Stimulated activated CD4-positive, alpha-beta T cell treated with anti-CD3 and anti-CD28 coated beads, Interleukin-15, amount 100 ng/mL, for 1 hour (primary cell): ENCODE measurements around the gene OPTN.
"Not testable (repeated sequence)": the region's sequence is repeated elsewhere in the genome, so short reads cannot be mapped to it uniquely, and the experiment has no call there.

ENCODE experiments used
- DNase-seq, 2 donors: peaks; one replicate each; pipeline ENCODE4 v3.0.0-alpha.2; 2020; ENCODE audit warnings: low read depth in 1 of 2, low spot score in 1 of 2

Gene OPTN

DNA sequence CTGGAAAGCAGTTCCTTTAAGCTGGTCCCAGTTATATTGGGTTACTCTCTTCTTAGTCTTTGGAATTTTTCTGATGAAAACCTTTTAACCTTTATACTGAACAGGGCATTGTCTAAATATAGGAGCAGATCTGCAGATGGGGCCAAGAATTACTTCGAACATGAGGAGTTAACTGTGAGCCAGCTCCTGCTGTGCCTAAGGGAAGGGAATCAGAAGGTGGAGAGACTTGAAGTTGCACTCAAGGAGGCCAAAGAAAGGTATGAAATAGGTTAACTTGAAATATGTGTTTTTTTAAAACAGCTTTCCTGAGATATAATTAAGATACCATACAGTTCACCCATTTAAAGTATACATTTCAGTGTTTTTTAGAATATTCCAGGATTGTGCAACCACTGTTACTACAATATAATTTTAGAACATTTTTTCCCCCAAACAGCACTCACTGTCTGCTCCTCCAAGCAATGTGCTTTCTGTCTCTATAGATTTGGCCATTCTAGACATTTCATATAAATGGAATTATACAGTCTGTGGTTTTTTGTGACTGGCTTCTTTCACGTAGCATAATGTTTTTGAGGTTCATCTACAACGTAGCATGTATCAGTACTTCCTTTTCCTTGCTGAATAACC is 18.9 kb downstream of the OPTN start:
- DNase-seq, result no peak

DNA sequence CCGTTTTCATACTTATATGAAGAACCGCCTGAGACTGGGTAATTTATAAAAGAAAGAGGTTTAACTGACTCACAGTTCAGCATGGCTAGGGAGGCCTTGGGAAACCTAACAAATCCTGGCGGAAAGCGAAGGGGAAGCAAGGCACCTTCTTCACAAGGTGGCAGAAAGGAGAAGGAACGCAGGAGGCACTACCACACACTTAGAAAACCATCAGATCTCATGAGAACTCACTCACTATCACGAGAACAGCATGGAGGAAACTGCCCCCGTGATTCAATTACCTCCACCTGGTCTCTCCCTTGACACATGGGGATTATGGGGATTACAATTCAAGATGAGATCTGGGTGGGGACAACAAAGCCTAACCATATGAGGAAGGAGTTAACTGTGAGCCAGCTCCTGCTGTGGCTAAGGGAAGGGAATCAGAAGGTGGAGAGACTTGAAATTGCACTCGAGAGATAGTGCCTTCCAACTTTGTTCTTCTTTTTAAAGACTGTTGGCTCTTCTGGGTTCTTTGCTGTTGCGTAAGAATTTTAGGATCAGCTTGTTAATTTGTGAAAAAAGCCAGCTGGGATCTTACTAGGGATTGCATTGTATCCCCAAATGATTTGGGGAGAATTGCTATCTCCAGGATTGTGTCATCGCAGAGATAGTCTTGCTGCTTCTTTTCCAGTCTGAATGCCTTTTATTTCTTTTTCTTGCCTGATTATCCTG is 21.0 kb downstream of the OPTN start:
- DNase-seq, result no peak

DNA sequence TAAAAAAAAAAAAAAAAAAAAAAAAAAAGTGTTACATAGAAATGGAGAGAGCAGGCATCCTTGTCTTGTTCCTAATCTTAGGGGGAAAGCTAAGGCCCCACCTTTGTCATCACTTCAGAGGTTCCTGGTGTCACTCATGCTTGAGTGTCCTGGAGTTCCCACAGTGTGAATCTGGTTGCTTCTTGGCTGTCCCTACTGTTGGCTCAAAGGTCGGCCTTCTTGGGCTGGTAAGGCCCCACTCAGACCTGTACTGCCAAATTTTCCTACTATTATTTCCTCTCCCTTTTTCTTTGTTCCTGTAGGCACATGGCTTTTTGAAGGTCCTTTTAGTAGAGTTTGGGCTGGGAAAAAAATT is 21.5 kb downstream of the OPTN start:
- DNase-seq, result no peak

DNA sequence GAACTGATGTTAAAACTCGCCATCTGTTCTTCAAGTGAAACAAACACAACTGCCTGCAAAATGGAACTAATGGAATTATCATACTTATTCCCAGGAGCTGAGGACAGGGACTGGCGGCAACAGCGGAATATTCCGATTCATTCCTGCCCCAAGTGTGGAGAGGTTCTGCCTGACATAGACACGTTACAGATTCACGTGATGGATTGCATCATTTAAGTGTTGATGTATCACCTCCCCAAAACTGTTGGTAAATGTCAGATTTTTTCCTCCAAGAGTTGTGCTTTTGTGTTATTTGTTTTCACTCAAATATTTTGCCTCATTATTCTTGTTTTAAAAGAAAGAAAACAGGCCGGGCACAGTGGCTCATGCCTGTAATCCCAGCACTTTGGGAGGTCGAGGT is 36.7 kb downstream of the OPTN start:
- no peak for DNase-seq

DNA sequence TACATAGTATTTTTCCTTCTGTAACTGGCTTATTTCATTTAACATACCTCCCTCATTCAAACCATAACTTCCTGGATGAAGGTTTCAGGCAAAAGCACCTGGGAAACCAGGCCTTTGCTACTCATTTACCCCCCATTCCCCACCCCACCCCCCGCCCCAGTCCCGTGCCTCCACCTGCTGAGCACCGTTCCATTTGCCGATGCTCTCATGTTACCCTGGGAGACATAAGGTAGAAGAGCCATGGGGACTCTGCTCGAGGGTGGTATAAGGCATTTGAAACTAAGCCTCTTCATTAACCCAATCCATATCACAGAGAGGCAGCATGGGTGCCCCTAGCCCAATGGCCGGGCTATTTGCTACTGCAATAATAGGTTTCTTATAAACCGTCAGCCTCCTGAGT is 39.2 kb downstream of the OPTN start:
- DNase-seq, result no peak

DNA sequence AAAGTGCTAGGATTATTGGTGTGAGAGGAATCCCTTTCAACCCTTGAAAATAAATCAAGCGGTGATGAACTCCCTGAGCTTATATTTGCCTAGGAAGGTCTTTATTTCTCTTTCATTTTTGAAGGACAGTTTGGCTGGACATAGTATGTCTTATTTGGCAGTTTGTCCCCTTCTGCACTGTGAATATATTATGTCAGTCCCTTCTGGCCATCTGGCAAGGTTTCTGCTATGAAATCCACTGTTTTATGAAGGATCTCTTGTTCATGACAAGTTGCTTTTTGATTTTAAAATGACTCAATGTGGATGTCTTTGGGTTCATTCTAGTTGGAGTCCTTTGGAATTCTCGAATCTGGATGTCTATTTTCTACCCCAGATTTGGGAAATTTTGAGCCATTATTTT is 39.7 kb downstream of the OPTN start:
- no peak for DNase-seq

DNA sequence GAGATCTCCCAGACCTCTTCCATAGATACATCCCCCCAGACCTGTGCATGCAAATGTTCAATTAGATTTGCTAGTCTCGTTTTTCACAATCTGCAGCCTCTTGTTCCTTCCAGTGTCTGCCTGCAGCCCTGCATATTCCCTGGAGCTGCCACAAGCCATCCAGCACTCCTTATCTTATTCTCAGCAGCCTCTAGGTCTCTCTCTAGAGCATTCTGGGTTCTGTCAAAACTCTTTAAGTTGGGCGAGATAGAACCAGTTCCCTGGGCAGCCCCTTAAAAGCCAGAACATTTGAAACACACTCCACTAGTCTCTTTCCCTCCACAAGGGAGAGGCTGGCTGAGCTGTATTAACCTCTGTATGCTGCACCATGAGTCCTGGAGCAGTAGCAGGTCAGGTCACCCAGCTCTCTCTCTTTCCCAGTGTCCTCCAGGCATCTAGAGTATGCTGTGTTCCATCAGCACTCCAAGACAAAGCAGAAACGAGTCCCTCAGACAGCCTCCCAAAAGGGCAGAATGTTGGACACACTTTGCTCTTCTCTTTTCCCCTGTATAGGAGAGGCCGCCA is 40.7 kb downstream of the OPTN start:
- DNase-seq, result no peak

DNA sequence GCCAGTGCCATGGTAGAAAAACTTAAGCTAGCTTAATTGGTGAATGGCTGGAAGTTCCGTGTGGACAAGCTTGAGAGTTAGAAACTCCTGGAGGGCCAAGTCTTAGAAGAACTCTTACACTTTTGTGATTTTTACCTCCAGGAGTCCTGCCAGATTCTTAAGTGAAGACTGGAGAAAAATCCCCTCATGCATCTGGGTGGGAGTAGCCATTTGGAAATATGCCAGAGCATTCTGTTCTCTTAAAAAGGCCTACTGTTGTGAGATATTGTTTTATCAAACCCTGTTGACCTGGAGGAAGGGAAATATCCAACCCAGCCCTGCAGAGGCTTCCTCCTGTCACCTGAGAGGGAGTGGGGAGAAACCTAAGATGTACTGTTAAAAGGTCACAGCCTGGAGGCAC is 43.8 kb downstream of the OPTN start:
- no peak for DNase-seq

DNA sequence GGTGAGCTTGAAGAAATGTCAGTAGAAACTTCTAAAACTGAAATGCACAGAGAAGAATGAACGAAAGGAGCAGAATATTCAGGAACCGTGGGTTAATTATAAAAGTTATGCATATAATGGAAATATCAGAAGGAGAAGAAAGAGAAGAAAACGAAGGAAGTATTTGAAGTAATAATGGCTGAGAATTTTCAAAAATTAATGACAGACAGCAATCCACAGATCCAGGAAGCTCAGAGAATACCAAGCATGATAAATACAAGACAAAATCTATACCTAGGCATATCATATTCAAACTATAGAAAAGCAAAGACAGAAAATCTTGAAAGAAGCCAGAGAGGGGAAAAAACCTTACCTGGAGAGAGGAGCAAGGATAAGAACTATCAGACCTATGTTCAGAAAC is 44.9 kb downstream of the OPTN start:
- DNase-seq, result no peak

DNA sequence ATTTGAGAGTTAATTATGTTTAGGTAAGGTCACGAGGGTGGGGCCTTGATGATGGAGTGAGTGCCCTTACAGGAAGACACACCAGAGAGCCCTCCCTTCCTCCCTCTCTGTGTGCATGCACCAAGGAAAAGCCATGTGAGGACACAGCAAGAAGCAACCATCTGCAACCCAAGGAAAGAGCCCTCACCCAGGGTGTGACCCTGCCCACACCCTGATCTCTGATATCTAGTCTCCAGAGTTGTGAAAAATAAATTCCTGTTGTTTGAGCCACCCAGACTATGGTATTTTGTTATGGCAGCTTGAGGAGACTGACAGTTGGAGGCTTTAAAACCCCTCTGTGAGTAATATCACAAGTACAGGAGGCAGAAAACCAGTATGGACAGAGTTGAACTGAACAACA is 46.4 kb downstream of the OPTN start:
- DNase-seq, result no peak

DNA sequence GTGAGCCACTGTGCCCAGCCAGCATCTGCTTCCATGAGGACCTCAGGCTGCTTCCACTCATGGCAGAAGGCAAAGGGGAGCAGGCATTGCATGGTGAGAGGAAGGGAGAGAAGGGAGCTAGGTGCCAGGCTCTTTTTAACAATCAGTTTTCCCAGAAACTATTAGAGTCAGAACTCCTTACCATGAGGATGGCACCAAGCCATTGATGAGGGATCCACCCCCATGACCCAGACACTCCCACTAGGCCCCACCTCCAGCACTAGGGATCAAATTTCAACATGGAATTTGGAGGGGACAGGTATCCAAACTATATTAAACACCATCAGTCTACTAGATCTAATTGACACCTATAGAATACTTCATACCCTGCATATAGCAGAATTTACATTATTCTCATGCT is 47.2 kb downstream of the OPTN start:
- DNase-seq, result no peak

DNA sequence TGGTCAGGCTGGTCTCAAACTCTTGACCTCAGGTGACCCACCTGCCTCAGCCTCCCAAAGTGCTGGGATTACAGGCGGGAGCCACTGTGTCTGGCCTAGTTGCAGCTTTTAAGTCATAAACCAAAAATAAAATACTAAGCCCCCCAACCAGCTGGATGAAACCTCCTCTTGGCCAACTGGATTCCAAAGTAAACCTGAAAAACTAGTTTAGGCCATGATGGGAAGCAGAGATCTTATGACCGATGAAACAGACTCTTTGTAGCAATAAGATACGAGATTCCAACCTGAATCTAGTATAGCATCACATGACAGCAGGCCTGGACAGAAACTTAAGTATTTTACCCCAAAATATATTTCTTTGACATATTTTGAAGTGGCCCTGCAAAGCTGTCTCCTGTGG is 52.3 kb downstream of the OPTN start:
- DNase-seq, result no peak

DNA sequence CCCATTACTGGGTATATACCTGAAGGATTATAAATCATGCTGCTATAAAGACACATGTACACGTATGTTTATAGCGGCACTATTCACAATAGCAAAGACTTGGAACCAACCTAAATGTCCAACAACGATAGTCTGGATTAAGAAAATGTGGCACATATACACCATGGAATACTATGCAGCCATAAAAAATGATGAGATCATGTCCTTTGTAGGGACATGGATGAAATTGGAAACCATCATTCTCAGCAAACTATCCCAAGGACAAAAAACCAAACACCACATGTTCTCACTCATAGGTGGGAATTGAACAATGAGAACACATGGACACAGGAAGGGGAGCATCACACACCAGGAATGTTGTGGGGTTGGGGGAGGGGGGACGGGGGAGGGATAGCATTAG is 55.9 kb downstream of the OPTN start:
- DNase-seq, result not testable (repeated sequence)

DNA sequence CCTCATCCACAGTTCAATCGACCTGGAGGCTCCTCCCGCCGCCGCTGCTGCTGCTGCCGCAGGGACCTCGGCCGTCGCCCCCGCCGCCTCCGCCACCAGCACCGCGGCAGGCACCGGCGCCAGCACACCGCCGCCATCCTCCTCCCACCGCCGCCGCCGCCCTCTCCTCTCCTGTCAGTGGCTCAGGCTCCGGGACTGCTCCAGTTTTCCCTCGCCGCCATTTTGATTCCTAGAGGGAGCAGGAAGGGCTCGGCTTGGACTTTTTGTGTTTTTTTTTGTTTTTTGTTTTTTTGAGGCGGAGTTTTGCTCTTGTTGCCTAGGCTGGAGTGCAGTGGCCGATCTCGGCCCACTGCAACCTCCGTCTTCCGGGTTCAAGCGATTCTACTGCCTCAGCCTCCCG is 58.4 kb downstream of the OPTN start:
- DNase-seq, result no peak

DNA sequence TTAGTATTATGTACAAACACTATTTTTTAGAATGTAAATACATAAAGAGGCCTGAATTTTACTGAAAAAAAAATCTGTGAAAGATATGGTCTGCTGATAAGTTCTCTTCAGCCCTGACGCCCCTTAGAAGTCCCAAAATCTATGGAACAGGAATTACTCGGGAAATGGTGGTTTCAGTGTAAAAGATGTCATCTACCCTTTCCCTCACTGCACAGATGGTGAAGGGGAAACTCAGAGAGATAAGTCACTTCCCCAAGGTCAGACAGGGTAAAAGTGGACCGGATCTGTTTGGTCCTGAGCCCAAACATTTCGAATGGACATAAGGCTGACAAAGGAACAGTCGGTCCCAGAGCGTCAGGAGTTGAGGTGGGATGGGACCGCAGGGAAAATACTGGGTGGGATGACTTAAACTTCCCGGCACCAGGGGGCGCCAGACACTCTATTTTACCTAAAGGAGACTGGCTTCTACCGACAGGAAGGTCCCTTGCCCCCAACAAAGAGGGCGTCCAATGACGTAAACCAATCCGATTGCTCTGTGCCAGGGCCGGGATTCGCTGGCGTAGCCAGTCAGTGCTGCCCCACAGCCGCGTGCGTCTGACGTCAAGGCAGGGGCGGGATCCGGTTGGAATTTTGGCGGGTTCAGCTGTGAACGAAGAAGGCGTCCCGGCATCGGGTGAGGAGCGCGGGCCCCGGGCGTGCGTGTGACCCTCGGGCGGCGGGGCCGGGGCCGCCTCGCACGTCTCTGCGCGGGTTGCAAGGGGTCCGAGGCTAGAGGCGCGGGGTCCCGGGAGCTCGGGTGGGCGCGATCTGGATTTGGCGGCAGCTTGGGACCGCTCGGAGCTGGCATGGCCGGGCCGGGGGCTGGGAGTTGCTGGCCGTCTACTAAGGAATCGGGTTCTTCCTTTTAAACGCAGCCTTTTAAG is 61.2 kb downstream of the OPTN start, which contains the start of gene MCM10:
MCM10 (plus strand) TSS at position 625 of the 923 bp plus-strand sequence. CDS start 2,645 bp downstream, outside the sequence.
- peak; percentile 90 to 91 for DNase-seq

DNA sequence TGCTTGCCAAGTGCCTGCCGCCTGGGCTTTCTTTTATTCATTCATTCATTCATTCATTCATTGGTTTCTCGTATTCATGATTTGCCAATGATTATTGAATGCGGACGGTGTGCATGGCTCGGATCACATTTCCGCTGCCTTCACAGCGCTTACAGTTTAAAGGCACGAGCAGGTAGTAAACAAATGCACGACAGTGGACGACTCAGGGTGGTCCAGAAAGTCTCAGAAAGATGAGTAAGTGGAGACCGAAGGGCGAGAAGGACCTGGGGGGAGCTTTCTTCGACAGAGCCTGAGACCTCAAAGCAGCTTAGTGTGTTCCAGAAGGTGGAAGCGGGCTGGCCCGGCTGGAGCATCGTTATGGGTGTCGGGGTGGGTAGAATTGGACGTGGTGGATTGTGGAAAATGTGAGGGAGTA is 61.9 kb downstream of the OPTN start:
- DNase-seq, result no peak

DNA sequence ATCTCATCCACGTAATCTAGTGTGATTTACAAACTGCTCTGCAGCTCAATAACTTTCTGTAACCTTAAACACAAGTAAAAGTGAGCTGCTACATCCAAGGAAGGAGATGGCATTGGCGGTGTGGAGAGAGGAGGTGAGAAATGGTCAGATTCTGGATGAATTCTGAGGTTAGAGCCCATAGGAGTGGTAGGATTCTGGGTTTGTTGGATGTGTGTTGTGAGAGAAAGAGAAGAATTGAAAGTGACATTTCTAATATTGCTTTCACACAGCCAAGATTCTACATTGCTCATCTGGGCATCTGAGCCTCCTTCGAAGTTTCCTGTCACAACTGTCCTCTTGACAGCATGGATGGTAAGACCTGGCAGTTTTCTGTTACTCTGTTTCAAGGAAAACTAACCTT is 63.9 kb downstream of the OPTN start:
- no peak for DNase-seq

DNA sequence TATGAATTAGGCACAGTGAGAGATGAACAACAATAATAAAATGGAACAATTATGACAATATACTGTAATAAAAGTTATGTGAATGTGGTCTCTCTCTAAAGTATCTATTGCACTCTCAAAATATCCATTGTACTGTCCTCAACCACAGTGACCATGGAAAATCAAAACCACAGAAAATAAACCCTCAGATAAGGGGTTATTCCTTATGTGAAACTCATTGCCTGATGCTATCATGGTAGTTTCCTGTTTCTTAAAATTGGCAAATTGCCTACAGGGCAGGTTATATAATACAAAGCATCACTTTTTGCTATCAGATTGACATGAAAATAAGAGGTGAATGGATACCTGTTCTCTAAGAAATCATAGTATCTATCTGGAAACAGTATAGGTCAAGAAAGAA is 65.2 kb downstream of the OPTN start:
- no peak for DNase-seq

DNA sequence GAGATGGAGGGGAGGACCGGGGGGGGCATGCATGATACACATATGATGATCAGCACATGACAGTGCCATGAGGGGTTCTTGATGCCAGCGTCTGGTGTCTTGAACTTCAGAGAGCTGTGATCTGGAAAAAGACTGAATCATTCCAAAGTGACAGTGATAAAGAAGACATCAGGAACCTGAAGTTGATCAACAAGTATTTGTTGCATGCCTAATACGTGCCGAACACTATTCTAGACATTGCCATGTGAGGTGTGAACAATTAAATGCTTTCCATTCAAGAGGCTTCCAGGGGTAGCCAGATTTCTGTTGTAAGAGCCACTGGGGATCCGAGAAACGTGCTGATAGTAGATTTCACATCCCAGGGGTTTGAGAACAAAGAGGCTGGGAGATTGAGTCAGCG is 67.6 kb downstream of the OPTN start:
- DNase-seq, result no peak

DNA sequence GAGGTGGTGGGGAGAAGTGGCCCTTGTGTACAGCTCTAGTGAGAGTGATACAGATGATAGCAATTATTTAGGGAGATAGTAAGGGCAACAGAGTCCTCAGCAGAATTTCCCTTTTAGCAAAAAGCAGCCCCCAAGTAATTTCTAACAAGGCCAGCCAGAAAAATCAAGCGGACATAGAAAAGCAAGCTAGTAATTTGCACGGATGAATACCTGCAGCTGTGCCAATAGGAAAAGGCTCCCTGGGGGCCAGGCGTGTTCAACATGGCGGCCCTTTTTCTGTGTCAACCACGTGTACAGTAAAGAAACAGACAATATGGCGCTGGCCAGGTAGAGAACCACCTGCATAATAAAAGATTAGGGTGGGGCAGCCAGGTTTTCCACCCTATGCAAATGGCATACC is 68.8 kb downstream of the OPTN start:
- DNase-seq, result no peak

DNA sequence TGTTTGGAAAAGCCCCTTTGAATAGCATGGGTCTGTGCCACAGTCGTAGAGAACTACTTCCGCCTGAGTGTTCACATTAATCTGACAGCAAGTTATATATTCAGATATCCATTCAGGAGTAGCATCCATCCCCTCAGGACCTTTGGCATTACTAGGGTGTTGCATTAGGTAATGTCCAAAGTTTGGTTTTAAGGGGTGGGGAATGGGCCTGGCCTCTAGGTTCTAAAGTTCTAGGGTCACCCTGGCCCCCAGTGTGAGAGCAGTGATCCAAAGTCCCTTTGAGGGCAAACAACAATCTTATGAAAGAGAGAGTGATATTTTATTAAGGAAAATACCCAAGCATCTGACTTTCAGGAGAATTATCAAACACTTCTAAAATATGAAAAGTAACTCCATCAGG is 73.7 kb downstream of the OPTN start:
- DNase-seq, result no peak

DNA sequence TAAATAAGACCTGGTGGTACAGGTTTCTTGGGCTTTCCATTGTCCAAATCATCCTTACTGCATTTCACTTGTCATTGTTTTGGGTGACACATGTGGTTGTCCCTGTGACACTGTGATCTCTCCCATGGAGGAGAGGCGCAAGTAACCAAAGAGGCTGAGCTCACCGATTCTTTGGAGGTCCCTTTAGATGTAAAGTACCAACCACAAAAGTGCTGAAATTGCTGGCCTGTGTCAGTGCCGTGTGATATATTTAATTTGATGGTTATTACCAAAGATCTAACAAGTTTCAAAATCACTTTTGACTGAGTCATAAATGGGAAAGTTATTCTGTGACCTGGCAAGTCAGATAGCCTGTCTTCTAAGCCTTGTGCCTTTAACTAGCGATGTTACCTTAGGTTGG is 80.8 kb downstream of the OPTN start:
- DNase-seq, result no peak
